Esophagus muscularis mucosa (tissue), 3 donors: ENCODE results near the gene GBP4.

Experiments used
- POLR2A ChIP-seq: fragments of 450-650 bp; IDR thresholded peaks from one replicate; pipeline ENCODE4 v1.6.1; 2017; ENCODE audit warnings: antibody characterized with exemption, moderate library complexity, mild to moderate bottlenecking, low read depth
- POLR2AphosphoS5 ChIP-seq, 2 donors: sonication (generic); formaldehyde crosslinking; IDR thresholded peaks; one replicate each; pipeline ENCODE4 v1.6.1; 2017; ENCODE audit warnings: antibody characterized with exemption in 2 of 2
- TF ChIP-seq, protein P1 (sequence below), 3 experiments: fragments of 200-600 bp in 2 of 3; fragments of 450-650 bp in 1 of 3; sonication (generic) in 2 of 3; IDR thresholded peaks; one replicate each; pipeline ENCODE4 v1.5.1; 2017 to 2019; ENCODE audit warnings: antibody characterized with exemption in 3 of 3, mild to moderate bottlenecking in 2 of 3, moderate library complexity in 1 of 3

DNA sequence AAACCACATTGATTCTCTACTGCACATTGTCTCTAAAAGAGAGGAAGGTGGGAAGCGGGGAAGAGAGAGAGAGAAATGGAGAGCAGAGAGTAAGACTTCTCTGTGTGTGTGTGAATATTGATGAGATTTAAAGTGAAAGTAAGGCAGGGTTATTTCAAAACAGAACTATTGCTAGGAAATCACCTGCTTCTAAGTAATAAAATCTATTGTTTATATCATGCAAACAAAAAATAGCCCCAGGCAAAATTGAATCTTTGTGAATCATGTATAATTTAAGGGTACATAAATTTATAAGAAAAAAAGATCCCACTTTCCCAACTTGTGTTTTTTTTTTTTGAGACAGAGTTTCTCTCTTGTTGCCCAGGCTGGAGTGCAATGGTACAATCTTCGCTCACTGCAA, 21.8 kb downstream of the GBP4 start:
- TF ChIP-seq POLR2AphosphoS5 (IDR thresholded peaks at IDR 0.05) (no peak), POLR2A (no peak)
- TF ChIP-seq, protein P1, sequence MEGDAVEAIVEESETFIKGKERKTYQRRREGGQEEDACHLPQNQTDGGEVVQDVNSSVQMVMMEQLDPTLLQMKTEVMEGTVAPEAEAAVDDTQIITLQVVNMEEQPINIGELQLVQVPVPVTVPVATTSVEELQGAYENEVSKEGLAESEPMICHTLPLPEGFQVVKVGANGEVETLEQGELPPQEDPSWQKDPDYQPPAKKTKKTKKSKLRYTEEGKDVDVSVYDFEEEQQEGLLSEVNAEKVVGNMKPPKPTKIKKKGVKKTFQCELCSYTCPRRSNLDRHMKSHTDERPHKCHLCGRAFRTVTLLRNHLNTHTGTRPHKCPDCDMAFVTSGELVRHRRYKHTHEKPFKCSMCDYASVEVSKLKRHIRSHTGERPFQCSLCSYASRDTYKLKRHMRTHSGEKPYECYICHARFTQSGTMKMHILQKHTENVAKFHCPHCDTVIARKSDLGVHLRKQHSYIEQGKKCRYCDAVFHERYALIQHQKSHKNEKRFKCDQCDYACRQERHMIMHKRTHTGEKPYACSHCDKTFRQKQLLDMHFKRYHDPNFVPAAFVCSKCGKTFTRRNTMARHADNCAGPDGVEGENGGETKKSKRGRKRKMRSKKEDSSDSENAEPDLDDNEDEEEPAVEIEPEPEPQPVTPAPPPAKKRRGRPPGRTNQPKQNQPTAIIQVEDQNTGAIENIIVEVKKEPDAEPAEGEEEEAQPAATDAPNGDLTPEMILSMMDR (IDR thresholded peaks at IDR 0.05): no peak
